ENCODE data around the gene TP53TG3C. TPM values are rescaled to one million over a fixed set of nuclear protein-coding genes. Genes with fewer than 3 reads are reported as not detected.
"Not testable (repeated sequence)": the region's sequence is repeated elsewhere in the genome, so short reads cannot be mapped to it uniquely, and the experiment has no call there.

TP53TG3C gene
- total RNA-seq = under 1 TPM in 2 of 6 donors, not detected in 4; 0.27 to 0.30 TPM

GRCh38 chr16:33193926-33194325, at the start of gene TP53TG3C:
TP53TG3C (plus strand) TSS chr16:33194226; CDS start chr16:33194294, 68 bp downstream.
- DNase-seq; H3K36me3 ChIP-seq; H3K4me1 ChIP-seq; ATAC-seq (ENCODE audit: low FRiP score in 2 of 2); H3K9me3 ChIP-seq; H3K4me3 ChIP-seq; H3K27ac ChIP-seq; H3K27me3 ChIP-seq: not testable (repeated sequence)
- WGBS, 2 donors = no CpG with 5 or more reads among the region's 25 CpGs

Small RNA genes within 50 kb of the gene (small RNA-seq; reads per million reads assigned to genes)
- gene AC138869.1 = 0 reads per million in 4 donors

Other genes with a start within 250 kb of the TP53TG3C start
- gene TP53TG3E, start 110.1 kb downstream of the TP53TG3C start, total RNA-seq = not detected
- gene TP53TG3B, start 166.6 kb downstream of the TP53TG3C start, total RNA-seq = not detected

All from upper lobe of left lung (tissue), 6 donors.